PC-9 (cell line): ENCODE results near the gene ELMO1. TPM values are rescaled to one million over a fixed set of nuclear protein-coding genes. Genes with fewer than 3 reads are reported as not detected.

Experiments used
- BruUV-seq: library from RNA; stranded (reverse); fragments of 400-500 nt; replicated peaks from 2 replicates; lab custom pipeline; 2021; lab: Mats Ljungman, UMichigan
- CTCF ChIA-PET: fragments of 300-600 bp; sonication (Branson Sonifier 250); formaldehyde crosslinking; loops from one replicate; lab custom pipeline; 2022; ENCODE audit warnings: antibody characterized with exemption; lab: Charles Lee
- POLR2A ChIA-PET: fragments of 300-600 bp; sonication (Branson Sonifier 250); formaldehyde crosslinking; loops from one replicate; lab custom pipeline; 2022; ENCODE audit warnings: antibody characterized with exemption; ENCODE audit not compliant: unreplicated experiment; lab: Charles Lee
- DNase-seq, 2 experiments: peaks; one replicate each; pipeline versions ENCODE4 v3.0.0 to v3.0.0-alpha.2; 2015 to 2022; ENCODE audit warnings: mixed read lengths in 1 of 2
- H2AFZ ChIP-seq: fragments of 200-600 bp; sonication (generic); 2 replicates; pipeline ENCODE4 v1.8.1; 2017; ENCODE audit warnings: antibody characterized with exemption
- H3F3A ChIP-seq: fragments of 200-600 bp; sonication (generic); 2 replicates; pipeline ENCODE4 v1.8.1; 2017; ENCODE audit warnings: antibody characterized with exemption, mild to moderate bottlenecking, low read depth; ENCODE audit not compliant: insufficient read depth
- H3K27ac ChIP-seq: fragments of 200-600 bp; sonication (generic); 2 replicates; pipeline ENCODE4 v1.6.1; 2016; ENCODE audit warnings: mixed run types
- H3K27me3 ChIP-seq: fragments of 200-600 bp; sonication (generic); 2 replicates; pipeline ENCODE4 v1.6.1; 2016; ENCODE audit warnings: low read depth, mixed run types; ENCODE audit not compliant: insufficient read depth
- H3K36me3 ChIP-seq: fragments of 200-600 bp; sonication (generic); 2 replicates; pipeline ENCODE4 v1.6.1; 2016; ENCODE audit warnings: low read depth, mixed run types
- H3K4me1 ChIP-seq: fragments of 200-600 bp; sonication (generic); replicated peaks from 2 replicates; pipeline ENCODE4 v1.6.1; 2016; ENCODE audit warnings: mixed run types; ENCODE audit not compliant: insufficient read depth
- H3K4me2 ChIP-seq: fragments of 200-600 bp; sonication (generic); 2 replicates; pipeline ENCODE4 v1.6.1; 2017; ENCODE audit warnings: mixed run types
- H3K4me3 ChIP-seq: fragments of 200-600 bp; sonication (generic); 2 replicates; pipeline ENCODE4 v1.6.1; 2016; ENCODE audit warnings: mixed run types
- H3K79me2 ChIP-seq: fragments of 200-600 bp; sonication (generic); 2 replicates; pipeline ENCODE4 v1.6.1; 2017; ENCODE audit warnings: low read depth, mixed run types
- H3K9me2 ChIP-seq: fragments of 200-600 bp; sonication (generic); 2 replicates; pipeline ENCODE4 v1.8.1; 2017; ENCODE audit warnings: mild to moderate bottlenecking; ENCODE audit not compliant: insufficient read depth
- H3K9me3 ChIP-seq: fragments of 200-600 bp; sonication (generic); 2 replicates; pipeline ENCODE4 v1.8.1; 2016; ENCODE audit warnings: low read depth; ENCODE audit not compliant: insufficient read depth
- H4K20me1 ChIP-seq: fragments of 200-600 bp; sonication (generic); 2 replicates; pipeline ENCODE4 v1.8.1; 2017; ENCODE audit not compliant: insufficient read depth
- EZH2 ChIP-seq: fragments of 200-600 bp; sonication (generic); IDR thresholded peaks from 2 replicates; pipeline ENCODE4 v1.8.0; 2017; ENCODE audit warnings: antibody characterized with exemption, low read depth
- intact Hi-C: fragments of 100-400 bp; cut with micrococcal nuclease; formaldehyde crosslinking; loops from one replicate; pipeline ENCODE4 v1.10.0; 2022; ENCODE audit not compliant: unreplicated experiment
- total RNA-seq: library from RNA; stranded (reverse); gene quantifications from 2 replicates; pipeline ENCODE4 v1.2.3, GENCODE V29; 2021
- TF ChIP-seq, protein P1 (sequence below): fragments of 200-600 bp; sonication (generic); conservative IDR thresholded peaks from 2 replicates; pipeline ENCODE4 v1.6.1; 2017; ENCODE audit warnings: mixed run types, antibody characterized with exemption, mild to moderate bottlenecking, moderate library complexity

Gene ELMO1
- total RNA-seq, 1 experiment from 2014 or later: 4.8 TPM

DNA sequence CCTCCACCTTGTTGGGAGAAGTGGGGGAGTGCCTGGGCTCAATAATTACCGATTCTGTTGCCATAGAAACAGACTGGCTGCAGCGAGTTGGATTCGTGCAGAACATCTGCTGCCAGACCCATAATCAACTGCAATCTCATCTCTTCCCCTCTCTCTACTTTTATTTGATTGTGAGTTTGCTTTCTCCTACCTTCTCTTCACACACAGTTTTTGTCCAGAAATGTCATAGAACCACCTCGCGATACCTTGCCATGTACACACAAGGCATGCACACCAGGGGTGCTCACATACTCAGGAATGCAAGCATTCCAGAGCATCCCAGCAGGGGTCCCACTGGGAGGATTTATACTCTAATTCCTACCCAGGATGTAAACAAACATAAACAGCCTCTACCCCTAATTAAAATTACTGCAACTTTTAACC lies 462.1 kb downstream of the ELMO1 start:
- no peaks in the 10 kb centered on the region for H3K4me1 ChIP-seq
- ChIA-PET POLR2A (no interaction called here), CTCF (interaction anchor here (0.7 to 1.2 kb wide), 2 partner anchors 174 to 195 kb away, joined by 3 to 6 read pairs; no protein-coding TSS in a partner anchor)
- no peaks in the 10 kb centered on the region; the same call in 1 of the 2 replicates for H4K20me1 ChIP-seq
- no peak overlapping the region for H3K4me3 ChIP-seq
- H3K36me3 ChIP-seq: no peaks in the 10 kb centered on the region
- H3K9me3 ChIP-seq: no peaks in the 10 kb centered on the region
- TF ChIP-seq EZH2: no peak
- TF ChIP-seq, protein P1, sequence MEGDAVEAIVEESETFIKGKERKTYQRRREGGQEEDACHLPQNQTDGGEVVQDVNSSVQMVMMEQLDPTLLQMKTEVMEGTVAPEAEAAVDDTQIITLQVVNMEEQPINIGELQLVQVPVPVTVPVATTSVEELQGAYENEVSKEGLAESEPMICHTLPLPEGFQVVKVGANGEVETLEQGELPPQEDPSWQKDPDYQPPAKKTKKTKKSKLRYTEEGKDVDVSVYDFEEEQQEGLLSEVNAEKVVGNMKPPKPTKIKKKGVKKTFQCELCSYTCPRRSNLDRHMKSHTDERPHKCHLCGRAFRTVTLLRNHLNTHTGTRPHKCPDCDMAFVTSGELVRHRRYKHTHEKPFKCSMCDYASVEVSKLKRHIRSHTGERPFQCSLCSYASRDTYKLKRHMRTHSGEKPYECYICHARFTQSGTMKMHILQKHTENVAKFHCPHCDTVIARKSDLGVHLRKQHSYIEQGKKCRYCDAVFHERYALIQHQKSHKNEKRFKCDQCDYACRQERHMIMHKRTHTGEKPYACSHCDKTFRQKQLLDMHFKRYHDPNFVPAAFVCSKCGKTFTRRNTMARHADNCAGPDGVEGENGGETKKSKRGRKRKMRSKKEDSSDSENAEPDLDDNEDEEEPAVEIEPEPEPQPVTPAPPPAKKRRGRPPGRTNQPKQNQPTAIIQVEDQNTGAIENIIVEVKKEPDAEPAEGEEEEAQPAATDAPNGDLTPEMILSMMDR: no peak
- no peaks in the 10 kb centered on the region for H3K9me2 ChIP-seq
- peaks cover 30% of the 10 kb centered on the region for H3K27me3 ChIP-seq
- H3K79me2 ChIP-seq: no peaks in the 10 kb centered on the region
- no peaks in the 10 kb centered on the region for H3F3A ChIP-seq
- no peak overlapping the region for H3K27ac ChIP-seq
- no peak for DNase-seq
- H2AFZ ChIP-seq: no peak overlapping the region
- BruUV-seq: no TSS peak
- H3K4me2 ChIP-seq: no peak overlapping the region
- intact Hi-C loops: loop anchor here (5.0 kb wide), 1 partner anchor 211 kb away; no protein-coding TSS in a partner anchor

- no TSS peak for BruUV-seq
- no peak for DNase-seq
- Histone ChIP-seq H3K4me2 (no peak overlapping the region), H3K4me3 (no peak overlapping the region), H3K36me3 (no peaks in the 10 kb centered on the region), H2AFZ (no peak overlapping the region), H3K27me3 (peaks cover 30% of the 10 kb centered on the region), H3K9me2 (no peaks in the 10 kb centered on the region), H3K27ac (no peak overlapping the region), H3K9me3 (no peaks in the 10 kb centered on the region), H3F3A (no peaks in the 10 kb centered on the region), H3K79me2 (no peaks in the 10 kb centered on the region), H4K20me1 (no peaks in the 10 kb centered on the region; the same call in 1 of the 2 replicates), H3K4me1 (no peaks in the 10 kb centered on the region)
- CTCF ChIA-PET: interaction anchor here (1.2 kb wide), 1 partner anchor 196 kb away, joined by 6 read pairs; no protein-coding TSS in a partner anchor
- POLR2A ChIA-PET: no interaction called here
- intact Hi-C loops: loop anchor here (5.0 kb wide), 1 partner anchor 211 kb away; no protein-coding TSS in a partner anchor
- TF ChIP-seq, protein P1: no peak
- TF ChIP-seq EZH2: no peak
Measured at GRCh38 chr7:36985866-36986400, 462.7 kb downstream of the ELMO1 start.

- CTCF ChIA-PET: no interaction called here
- no peaks in the 10 kb centered on the region; the same call in 1 of the 2 replicates for H4K20me1 ChIP-seq
- H2AFZ ChIP-seq: no peak overlapping the region
- POLR2A ChIA-PET: no interaction called here
- H3K79me2 ChIP-seq: no peaks in the 10 kb centered on the region
- no peak overlapping the region for H3K4me3 ChIP-seq
- H3K36me3 ChIP-seq: no peaks in the 10 kb centered on the region
- no peak overlapping the region for H3K27ac ChIP-seq
- H3K9me3 ChIP-seq: no peaks in the 10 kb centered on the region
- intact Hi-C loops: loop anchor here (5.0 kb wide), 1 partner anchor 212 kb away; no protein-coding TSS in a partner anchor
- TF ChIP-seq EZH2: no peak
- TF ChIP-seq, protein P1: no peak
- H3K4me2 ChIP-seq: no peak overlapping the region
- no TSS peak for BruUV-seq
- H3K27me3 ChIP-seq: peaks cover 36% of the 10 kb centered on the region
- no peaks in the 10 kb centered on the region for H3K4me1 ChIP-seq
- H3K9me2 ChIP-seq: no peaks in the 10 kb centered on the region
- no peaks in the 10 kb centered on the region for H3F3A ChIP-seq
- DNase-seq: no peak
Measured at GRCh38 chr7:36985316-36985715, 463.3 kb downstream of the ELMO1 start.
